ENCODE measurements around the gene SELENOV. TPM values are rescaled to one million over a fixed set of nuclear protein-coding genes. Genes with fewer than 3 reads are reported as not detected.

The SELENOV gene
- total and polyA plus RNA-seq, 9 of the 15 experiments (the other 6 are each of a cell fraction or from before 2014, with no cell fraction given) = 0.04 to 0.09 (median 0.06) TPM; not detected in 4

GRCh38 chr19:39497701-39497995 lies 17.3 kb upstream of the SELENOV start:
- Histone ChIP-seq H3K4me3 (peak overlapping the region; percentile 22), H3K4me1 (replicated peaks in 1 of 2; ENCODE audit: control insufficient read depth in 2 of 2, insufficient read depth in 2 of 2, low read length in 2 of 2) (peaks cover 9 to 24% of the 10 kb centered on the region in 2 experiments; a peak in 4 of 5 replicates), H3K36me3 (ENCODE audit: control insufficient read depth, insufficient read depth, low read length) (no peaks in the 10 kb centered on the region), H3K27me3 (ENCODE audit: control insufficient read depth in 2 of 2, insufficient read depth in 2 of 2, low read length in 2 of 2) (no peaks in the 10 kb centered on the region), H4K20me1 (replicated peaks; ENCODE audit: control insufficient read depth, insufficient read depth, low read length) (no peaks in the 10 kb centered on the region), H3K4me2 (ENCODE audit: insufficient read depth, low read length) (peak overlapping the region; percentile 82; the same call in 1 of the 2 replicates), H3K27ac (ENCODE audit: extremely low read depth, low read depth, low read length) (no peak overlapping the region), H3K9ac (ENCODE audit: insufficient read depth in 1 of 2, low read depth in 2 of 2, low read length in 2 of 2) (peak overlapping the region in 1 of 2 experiments; percentile 76; a peak in 2 of 4 replicates), H2AFZ (ENCODE audit: low read depth, low read length) (peak overlapping the region; percentile 97), H3K9me3 (replicated peaks; ENCODE audit: control insufficient read depth, insufficient read depth, low read depth, low read length) (no peaks in the 10 kb centered on the region), H3K79me2 (ENCODE audit: control insufficient read depth, insufficient read depth, low read length) (no peaks in the 10 kb centered on the region), H3K9me1 (ENCODE audit: control insufficient read depth, insufficient read depth, low read length) (no peaks in the 10 kb centered on the region)
- intact Hi-C loops (cut with micrococcal nuclease) (loop anchor here (5.0 kb wide), 1 partner anchor 175 kb away; no protein-coding TSS in a partner anchor), in situ Hi-C loops (cut with MboI) (no loop called here)
- CTCF ChIA-PET (ENCODE audit: low intra/inter-chr PET ratio) = interaction anchor here (0.7 to 1.5 kb wide), 2 partner anchors 35 to 58 kb away, joined by 3 to 11 read pairs; partner anchors contain the start of gene EID2B
- TF ChIP-seq PCBP1 (IDR thresholded peaks at IDR 0.05; ENCODE audit: low read depth, low read length, poor library complexity, severe bottlenecking) = peak; percentile 57
- no peak for TF ChIP-seq ZNF609 (CRISPR knock-in tag; IDR thresholded peaks at IDR 0.05; ENCODE audit: borderline replicate concordance)
- TF ChIP-seq VEZF1 (CRISPR knock-in tag; IDR thresholded peaks at IDR 0.05) = peak; percentile 75; the same call in 1 of the 2 replicates
- TF ChIP-seq L3MBTL2 (IDR thresholded peaks at IDR 0.05) = peak; percentile 76; the same call in 1 of the 2 replicates
- TF ChIP-seq ARNT (IDR thresholded peaks at IDR 0.05) = no peak
- TF ChIP-seq POLR2AphosphoS2 (IDR thresholded peaks at IDR 0.05; ENCODE audit: low read length) = no peak
- 0 out of 2 replicates have a peak, but pooled peaks have one; percentile 34 for TF ChIP-seq CBFA2T3 (IDR thresholded peaks at IDR 0.05)
- TF ChIP-seq CBFA2T2 (conservative IDR thresholded peaks at IDR 0.05) = 0 out of 2 replicates have a peak, but pooled peaks have one; percentile 20
- TF ChIP-seq ZKSCAN8 (CRISPR knock-in tag; IDR thresholded peaks at IDR 0.05) = 0 out of 2 replicates have a peak, but pooled peaks have one; percentile 43
- TF ChIP-seq ZNF740 (CRISPR knock-in tag; IDR thresholded peaks at IDR 0.05) = 0 out of 2 replicates have a peak, but pooled peaks have one; percentile 42
- no peak for TF ChIP-seq ZNF740 (tag; IDR thresholded peaks at IDR 0.05)
- POLR2A ChIA-PET = interaction anchor here (0.7 to 2.6 kb wide), 4 partner anchors 17 to 89 kb away, joined by 3 to 15 read pairs (median 6); partner anchors contain the start of genes RPS16 and TIMM50
- ATAC-seq (no peak; the same call in 2 of the 3 replicates), DNase-seq (ENCODE audit: extremely low read depth in 1 of 4, low spot score in 3 of 4) (no peak), FAIRE-seq (peak; percentile 61)
- no TSS peak for BruUV-seq (replicated peaks)
- WGBS (ENCODE audit: insufficient coverage, low coverage, missing lambda C conversion rate) = 0% methylated on average over 7 of the region's 7 CpGs

All from K562 (cell line).